ENCODE results near the gene VSTM4.

Gene VSTM4

DNA sequence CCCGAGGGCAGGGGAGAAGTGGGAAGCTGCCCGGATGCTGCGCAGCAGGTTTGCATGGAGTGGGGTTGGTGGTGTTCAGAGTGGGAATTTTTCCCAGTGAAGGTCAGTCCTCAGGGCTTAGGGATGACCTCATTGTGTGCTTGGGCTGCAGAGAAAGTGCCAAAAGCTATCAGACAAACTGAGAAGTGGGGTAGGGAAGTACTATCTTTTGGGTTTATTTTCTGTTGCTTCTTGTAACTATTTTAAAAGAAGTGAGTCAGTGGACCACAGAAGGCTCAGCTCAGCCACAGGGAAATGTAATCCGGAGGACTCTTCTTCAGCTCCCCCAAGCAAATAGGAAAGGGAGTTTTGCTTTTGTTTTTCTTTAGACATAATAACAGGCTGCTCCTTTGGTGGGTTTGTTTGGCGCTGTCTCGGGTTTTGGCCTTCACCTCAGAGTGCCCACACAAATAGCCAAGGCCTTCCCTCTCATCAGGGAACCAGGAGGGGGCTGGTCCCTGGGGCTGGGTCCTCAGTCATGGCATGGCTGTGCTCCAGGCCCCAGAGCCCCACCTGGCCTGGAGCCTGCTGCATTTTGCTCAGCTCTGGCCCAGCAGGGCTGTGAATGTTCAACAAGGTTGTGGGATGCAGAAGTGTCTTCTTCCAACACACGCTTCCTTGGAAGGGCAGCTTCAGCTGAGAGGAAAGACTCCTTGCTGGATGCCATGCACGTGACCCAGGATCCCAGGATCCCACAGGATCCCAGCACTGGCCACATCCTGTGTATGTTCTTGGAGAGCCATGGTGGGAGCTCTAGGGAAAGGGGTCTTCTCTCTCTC lies 23.9 kb upstream of the VSTM4 start:
- TF ChIP-seq, protein P1, sequence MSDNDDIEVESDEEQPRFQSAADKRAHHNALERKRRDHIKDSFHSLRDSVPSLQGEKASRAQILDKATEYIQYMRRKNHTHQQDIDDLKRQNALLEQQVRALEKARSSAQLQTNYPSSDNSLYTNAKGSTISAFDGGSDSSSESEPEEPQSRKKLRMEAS (IDR thresholded peaks at IDR 0.05; ENCODE audit: low read depth, low read length) = no peak
- TF ChIP-seq POLR2A (IDR thresholded peaks at IDR 0.05; ENCODE audit: extremely low read depth, insufficient read length) = no peak
- TF ChIP-seq, protein P2, sequence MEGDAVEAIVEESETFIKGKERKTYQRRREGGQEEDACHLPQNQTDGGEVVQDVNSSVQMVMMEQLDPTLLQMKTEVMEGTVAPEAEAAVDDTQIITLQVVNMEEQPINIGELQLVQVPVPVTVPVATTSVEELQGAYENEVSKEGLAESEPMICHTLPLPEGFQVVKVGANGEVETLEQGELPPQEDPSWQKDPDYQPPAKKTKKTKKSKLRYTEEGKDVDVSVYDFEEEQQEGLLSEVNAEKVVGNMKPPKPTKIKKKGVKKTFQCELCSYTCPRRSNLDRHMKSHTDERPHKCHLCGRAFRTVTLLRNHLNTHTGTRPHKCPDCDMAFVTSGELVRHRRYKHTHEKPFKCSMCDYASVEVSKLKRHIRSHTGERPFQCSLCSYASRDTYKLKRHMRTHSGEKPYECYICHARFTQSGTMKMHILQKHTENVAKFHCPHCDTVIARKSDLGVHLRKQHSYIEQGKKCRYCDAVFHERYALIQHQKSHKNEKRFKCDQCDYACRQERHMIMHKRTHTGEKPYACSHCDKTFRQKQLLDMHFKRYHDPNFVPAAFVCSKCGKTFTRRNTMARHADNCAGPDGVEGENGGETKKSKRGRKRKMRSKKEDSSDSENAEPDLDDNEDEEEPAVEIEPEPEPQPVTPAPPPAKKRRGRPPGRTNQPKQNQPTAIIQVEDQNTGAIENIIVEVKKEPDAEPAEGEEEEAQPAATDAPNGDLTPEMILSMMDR (IDR thresholded peaks at IDR 0.05; ENCODE audit: low read depth, low read length) = no peak
- no peak for TF ChIP-seq MYC (IDR thresholded peaks at IDR 0.05; ENCODE audit: low read depth, low read length)
- H3K4me3 ChIP-seq (ENCODE audit: low read depth, low read length) = no peak overlapping the region
- no peak for DNase-seq (ENCODE audit: low read depth)

DNA sequence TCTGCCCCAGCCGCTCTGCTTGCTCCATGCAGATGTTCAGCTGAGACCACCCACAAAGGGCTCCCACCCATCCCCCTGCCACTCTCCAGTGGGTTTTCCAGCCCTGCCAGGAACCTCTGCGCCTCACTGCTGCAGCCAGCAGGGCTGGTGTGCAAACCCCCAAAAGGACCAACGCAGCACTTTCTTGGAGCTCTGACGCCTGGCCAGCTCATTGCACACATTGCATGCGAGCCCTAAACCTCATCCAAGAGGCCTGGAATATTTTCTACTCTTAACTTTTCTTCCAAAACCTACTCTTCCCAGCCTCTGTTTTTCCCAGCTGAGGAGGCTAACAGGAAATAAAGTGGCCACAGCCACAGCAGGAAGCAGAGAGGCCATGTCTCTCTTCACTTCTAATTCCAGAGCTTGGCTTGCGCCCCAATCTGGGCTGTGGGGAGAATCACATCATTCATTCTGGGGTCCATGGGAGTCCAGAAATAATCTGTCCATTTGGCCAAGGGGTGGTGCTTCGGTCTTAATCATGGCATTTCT lies 23.1 kb upstream of the VSTM4 start:
- TF ChIP-seq, protein P1 (IDR thresholded peaks at IDR 0.05; ENCODE audit: low read depth, low read length) = no peak
- DNase-seq (ENCODE audit: low read depth) = no peak
- no peak overlapping the region for H3K4me3 ChIP-seq (ENCODE audit: low read depth, low read length)

DNA sequence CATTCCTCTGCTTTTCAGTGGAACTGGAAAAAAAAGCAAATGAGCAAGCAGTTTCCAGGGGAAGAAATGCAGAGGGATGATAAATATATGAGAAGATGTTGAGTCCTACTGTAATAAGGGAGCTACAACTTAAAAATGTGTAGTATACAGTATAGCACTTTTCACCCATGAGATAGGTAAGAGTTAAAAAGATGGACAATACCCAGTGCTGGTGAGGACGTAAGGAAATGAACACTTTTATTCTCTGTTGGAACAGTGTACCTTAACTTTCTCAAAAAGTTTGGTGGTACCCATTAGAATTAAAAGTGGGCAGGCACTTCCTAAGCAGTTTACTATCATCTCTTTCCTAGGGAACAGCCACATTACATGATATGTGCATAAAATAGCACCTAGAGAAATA lies 21.2 kb upstream of the VSTM4 start:
- DNase-seq (ENCODE audit: low read depth) = no peak
- H3K4me3 ChIP-seq (ENCODE audit: low read depth, low read length) = no peak overlapping the region
- TF ChIP-seq, protein P2 (IDR thresholded peaks at IDR 0.05; ENCODE audit: low read depth, low read length) = no peak
- TF ChIP-seq MYC (IDR thresholded peaks at IDR 0.05; ENCODE audit: low read depth, low read length) = no peak
- TF ChIP-seq POLR2A (IDR thresholded peaks at IDR 0.05; ENCODE audit: extremely low read depth, insufficient read length) = no peak
- TF ChIP-seq, protein P1 (IDR thresholded peaks at IDR 0.05; ENCODE audit: low read depth, low read length) = no peak

DNA sequence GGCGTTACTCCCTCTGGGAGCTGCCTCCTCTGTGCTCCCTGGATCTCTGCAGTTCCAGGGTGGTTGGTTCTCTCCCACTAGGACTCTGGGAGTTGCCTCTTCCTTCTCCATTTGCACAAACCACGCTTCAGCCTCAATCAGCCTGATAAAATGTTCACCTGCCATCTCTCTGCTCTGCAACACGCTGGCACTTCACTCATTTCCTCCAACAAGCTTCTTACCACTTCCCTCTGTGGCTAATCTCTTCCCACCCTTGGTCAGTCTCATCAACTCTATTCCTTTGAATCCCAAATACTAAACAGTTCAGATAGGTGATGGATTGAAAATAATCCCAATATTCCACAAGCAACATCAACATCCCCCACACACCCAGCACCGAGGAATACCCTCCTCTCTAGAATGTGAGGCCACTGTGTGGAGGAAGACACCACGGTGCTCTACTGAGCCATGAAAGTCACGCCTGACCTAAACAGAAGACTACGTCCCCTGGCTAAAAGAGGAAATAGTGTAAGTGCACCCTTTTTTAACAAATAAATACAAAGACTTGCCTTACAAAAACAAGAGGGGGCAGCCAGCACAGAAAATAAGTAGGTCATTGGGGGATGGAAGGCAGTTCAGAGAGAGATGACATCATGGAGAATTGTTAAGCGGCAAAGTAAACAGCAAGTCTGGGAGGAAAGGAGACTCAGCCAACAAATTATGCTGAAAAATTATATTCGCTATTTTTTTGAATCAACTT lies 20.4 kb upstream of the VSTM4 start:
- DNase-seq (ENCODE audit: low read depth) = no peak
- no peak overlapping the region for H3K4me3 ChIP-seq (ENCODE audit: low read depth, low read length)
- TF ChIP-seq MYC (IDR thresholded peaks at IDR 0.05; ENCODE audit: low read depth, low read length) (no peak), POLR2A (IDR thresholded peaks at IDR 0.05; ENCODE audit: extremely low read depth, insufficient read length) (no peak)
- TF ChIP-seq, protein P2 (IDR thresholded peaks at IDR 0.05; ENCODE audit: low read depth, low read length) = no peak
- TF ChIP-seq, protein P1 (IDR thresholded peaks at IDR 0.05; ENCODE audit: low read depth, low read length) = no peak

DNA sequence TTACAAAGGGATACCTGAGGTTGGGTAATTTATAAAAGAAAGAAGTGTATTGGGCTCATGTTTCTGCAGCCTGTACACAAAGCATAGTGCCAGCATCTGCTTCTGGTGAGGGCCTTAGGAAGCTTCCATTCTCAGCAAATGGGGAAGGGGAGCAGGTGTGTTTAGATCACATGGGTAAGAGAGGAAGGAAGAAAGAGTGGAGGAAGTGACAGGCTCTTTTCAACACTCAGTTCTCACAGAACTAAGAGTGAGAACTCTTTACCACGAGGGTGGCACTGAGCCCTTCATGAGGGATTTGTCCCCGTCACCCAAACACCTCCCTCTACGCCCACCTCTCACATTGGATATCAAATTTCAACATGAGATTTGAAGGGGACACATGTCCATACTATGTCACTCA lies 19.0 kb upstream of the VSTM4 start:
- no peak for DNase-seq (ENCODE audit: low read depth)
- H3K4me3 ChIP-seq (ENCODE audit: low read depth, low read length) = no peak overlapping the region
- TF ChIP-seq, protein P1 (IDR thresholded peaks at IDR 0.05; ENCODE audit: low read depth, low read length) = no peak
- TF ChIP-seq POLR2A (IDR thresholded peaks at IDR 0.05; ENCODE audit: extremely low read depth, insufficient read length) = no peak
- TF ChIP-seq MYC (IDR thresholded peaks at IDR 0.05; ENCODE audit: low read depth, low read length) = no peak
- TF ChIP-seq, protein P2 (IDR thresholded peaks at IDR 0.05; ENCODE audit: low read depth, low read length) = no peak

All from NB4 (cell line).